HG02759 (cell line): ENCODE data around the gene RNF149.

ENCODE experiments used
- ATAC-seq: cut with Tn5 transposase; IDR thresholded peaks from one replicate; pipeline ENCODE4 v1.9.1; 2021; ENCODE audit warnings: mild to moderate bottlenecking, moderate library complexity; ENCODE audit not compliant: unreplicated experiment

Gene RNF149

GRCh38 chr2:101299604-101300003 lies 8.9 kb downstream of the RNF149 start:
- ATAC-seq = no peak

- ATAC-seq = no peak
Observed at GRCh38 chr2:101297383-101297782, 11.1 kb downstream of the RNF149 start.

- ATAC-seq = no peak
Observed at GRCh38 chr2:101296371-101296770, 12.1 kb downstream of the RNF149 start.

- no peak for ATAC-seq
Observed at GRCh38 chr2:101295895-101296294, 12.6 kb downstream of the RNF149 start.

GRCh38 chr2:101294861-101295260 lies 13.6 kb downstream of the RNF149 start:
- ATAC-seq = no peak

- ATAC-seq = no peak
Observed at GRCh38 chr2:101293544-101293943, 15.0 kb downstream of the RNF149 start.

- no peak for ATAC-seq
Observed at GRCh38 chr2:101291973-101292372, 16.5 kb downstream of the RNF149 start.

GRCh38 chr2:101290711-101291110 lies 17.8 kb downstream of the RNF149 start:
- ATAC-seq = no peak

GRCh38 chr2:101287303-101287702 lies 21.2 kb downstream of the RNF149 start:
- ATAC-seq = no peak

- no peak for ATAC-seq
Observed at GRCh38 chr2:101286684-101287083, 21.8 kb downstream of the RNF149 start.

- ATAC-seq = no peak
Observed at GRCh38 chr2:101282980-101283379, 25.5 kb downstream of the RNF149 start.

- ATAC-seq = no peak
Observed at GRCh38 chr2:101281482-101281881, 27.0 kb downstream of the RNF149 start.

- ATAC-seq = no peak
Observed at GRCh38 chr2:101278925-101279324, 29.6 kb downstream of the RNF149 start.

- no peak for ATAC-seq
Observed at GRCh38 chr2:101277111-101277510, 31.4 kb downstream of the RNF149 start.

- no peak for ATAC-seq
Observed at GRCh38 chr2:101274142-101274541, 34.4 kb downstream of the RNF149 start.

- no peak for ATAC-seq
Observed at GRCh38 chr2:101273056-101273455, 35.4 kb downstream of the RNF149 start.

GRCh38 chr2:101272045-101272784 lies 36.3 kb downstream of the RNF149 start:
- ATAC-seq = peak; percentile 73

- ATAC-seq = no peak
Observed at GRCh38 chr2:101270700-101271259, 37.7 kb downstream of the RNF149 start.

GRCh38 chr2:101267671-101268656 lies 40.5 kb downstream of the RNF149 start:
- ATAC-seq = peak; percentile 70

- no peak for ATAC-seq
Observed at GRCh38 chr2:101265893-101266499, 42.5 kb downstream of the RNF149 start.

- ATAC-seq = no peak
Observed at GRCh38 chr2:101264360-101264939, 44.1 kb downstream of the RNF149 start.
